Lower lobe of right lung (tissue), 2 donors: ENCODE measurements around the gene PDS5B. TPM values are rescaled to one million over a fixed set of nuclear protein-coding genes. Genes with fewer than 3 reads are reported as not detected.

Experiments
- ATAC-seq, 2 donors: fragments of 200-7000 bp; cut with Tn5 transposase; one replicate each; pipeline ENCODE4 v1.9.1; 2020 to 2022; ENCODE audit warnings: mild to moderate bottlenecking in 2 of 2, moderate library complexity in 2 of 2
- DNase-seq: peaks from one replicate; pipeline ENCODE4 v3.0.0-alpha.2; 2020
- H3K27ac ChIP-seq: fragments of 200-600 bp; one replicate; pipeline ENCODE4 v1.8.0; 2022
- H3K27me3 ChIP-seq: fragments of 200-600 bp; one replicate; pipeline ENCODE4 v1.8.0; 2022; ENCODE audit warnings: low read depth
- H3K36me3 ChIP-seq: fragments of 200-600 bp; one replicate; pipeline ENCODE4 v1.8.0; 2022; ENCODE audit warnings: mild to moderate bottlenecking
- H3K4me1 ChIP-seq: fragments of 200-600 bp; one replicate; pipeline ENCODE4 v1.8.0; 2022
- H3K4me3 ChIP-seq: fragments of 200-600 bp; one replicate; pipeline ENCODE4 v1.8.0; 2022; ENCODE audit warnings: mild to moderate bottlenecking
- H3K9me3 ChIP-seq: fragments of 200-600 bp; one replicate; pipeline ENCODE4 v1.8.0; 2022
- intact Hi-C: fragments of 100-400 bp; cut with DNase I; formaldehyde crosslinking; loops from one replicate; pipeline ENCODE4 v1.11.0; 2022
- total RNA-seq: library from RNA; stranded (reverse); fragmentation: NEBNext Ultra II Directional; extraction: Animal tissue kit (Norgen Biotek cat#: 25700); gene quantifications from one replicate; pipeline ENCODE4 v1.2.1, GENCODE V29; 2021
- TF ChIP-seq, protein P1 (sequence below): fragments of 200-600 bp; IDR thresholded peaks from one replicate; pipeline ENCODE4 v1.8.0; 2022; ENCODE audit warnings: antibody characterized with exemption, mild to moderate bottlenecking
- donor health status: DM: no; HTN: yes; CAD: no; lungs with severe emphysema.

The PDS5B gene
- total RNA-seq, 1 donor from 2014 or later: 46.3 TPM

DNA sequence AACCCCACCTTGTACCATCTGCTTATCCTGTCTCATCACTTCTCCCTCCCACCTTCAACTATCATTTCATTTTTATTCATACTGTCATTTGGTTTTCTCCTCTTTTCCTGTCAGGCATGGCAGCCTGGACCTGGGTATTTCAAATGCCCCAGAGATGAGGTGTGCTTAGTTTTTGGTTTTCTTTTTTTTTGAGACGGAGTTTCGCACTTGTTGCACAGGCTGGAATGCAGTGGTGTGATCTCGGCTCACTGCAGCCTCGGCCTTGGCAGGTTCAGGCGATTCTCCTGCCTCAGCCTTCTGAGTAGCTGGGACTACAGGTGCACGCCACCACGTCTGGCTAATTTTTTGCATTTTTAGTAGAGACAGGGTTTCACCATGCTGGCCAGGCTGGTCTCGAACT lies 5.8 kb downstream of the PDS5B start:
- no peak for DNase-seq
- intact Hi-C loops: loop anchor here (5.0 kb wide), 1 partner anchor 45 kb away; no protein-coding TSS in a partner anchor
- H3K27me3 ChIP-seq: no peaks in the 10 kb centered on the region
- no peak overlapping the region for H3K27ac ChIP-seq
- no peaks in the 10 kb centered on the region for H3K9me3 ChIP-seq
- ATAC-seq: no peak
- TF ChIP-seq, protein P1, sequence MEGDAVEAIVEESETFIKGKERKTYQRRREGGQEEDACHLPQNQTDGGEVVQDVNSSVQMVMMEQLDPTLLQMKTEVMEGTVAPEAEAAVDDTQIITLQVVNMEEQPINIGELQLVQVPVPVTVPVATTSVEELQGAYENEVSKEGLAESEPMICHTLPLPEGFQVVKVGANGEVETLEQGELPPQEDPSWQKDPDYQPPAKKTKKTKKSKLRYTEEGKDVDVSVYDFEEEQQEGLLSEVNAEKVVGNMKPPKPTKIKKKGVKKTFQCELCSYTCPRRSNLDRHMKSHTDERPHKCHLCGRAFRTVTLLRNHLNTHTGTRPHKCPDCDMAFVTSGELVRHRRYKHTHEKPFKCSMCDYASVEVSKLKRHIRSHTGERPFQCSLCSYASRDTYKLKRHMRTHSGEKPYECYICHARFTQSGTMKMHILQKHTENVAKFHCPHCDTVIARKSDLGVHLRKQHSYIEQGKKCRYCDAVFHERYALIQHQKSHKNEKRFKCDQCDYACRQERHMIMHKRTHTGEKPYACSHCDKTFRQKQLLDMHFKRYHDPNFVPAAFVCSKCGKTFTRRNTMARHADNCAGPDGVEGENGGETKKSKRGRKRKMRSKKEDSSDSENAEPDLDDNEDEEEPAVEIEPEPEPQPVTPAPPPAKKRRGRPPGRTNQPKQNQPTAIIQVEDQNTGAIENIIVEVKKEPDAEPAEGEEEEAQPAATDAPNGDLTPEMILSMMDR: no peak
- no peaks in the 10 kb centered on the region for H3K36me3 ChIP-seq
- H3K4me1 ChIP-seq: peaks cover 32% of the 10 kb centered on the region
- no peak overlapping the region for H3K4me3 ChIP-seq

DNA sequence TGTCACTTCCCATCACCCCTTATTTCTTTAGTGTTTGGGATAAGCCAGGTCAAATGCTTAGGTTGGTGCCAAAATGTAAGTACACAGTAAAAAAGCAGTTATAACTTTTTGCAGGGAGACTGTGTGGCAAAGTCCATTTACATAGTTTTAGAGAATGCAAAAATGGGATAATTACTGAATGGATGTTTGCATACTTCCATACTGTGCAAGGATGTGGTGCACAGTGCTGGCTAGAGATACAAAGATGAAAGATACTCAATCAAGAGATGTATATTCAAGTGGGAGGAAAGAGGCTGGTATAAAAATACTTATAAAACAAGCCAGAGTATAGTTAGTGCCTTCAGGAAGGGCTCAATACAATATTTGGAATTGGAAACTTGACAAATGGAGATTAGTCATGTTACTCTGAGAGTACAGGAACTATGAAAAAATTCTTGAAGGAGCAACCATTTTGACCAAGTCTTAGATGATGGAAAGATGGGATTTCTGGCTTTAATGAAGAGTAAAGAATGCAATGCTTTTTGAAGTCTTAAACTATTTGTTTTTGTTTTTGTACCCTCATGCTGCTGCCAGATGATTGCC lies 8.0 kb downstream of the PDS5B start:
- TF ChIP-seq, protein P1: no peak
- intact Hi-C loops: loop anchor here (5.0 kb wide), 1 partner anchor 43 kb away; no protein-coding TSS in a partner anchor

DNA sequence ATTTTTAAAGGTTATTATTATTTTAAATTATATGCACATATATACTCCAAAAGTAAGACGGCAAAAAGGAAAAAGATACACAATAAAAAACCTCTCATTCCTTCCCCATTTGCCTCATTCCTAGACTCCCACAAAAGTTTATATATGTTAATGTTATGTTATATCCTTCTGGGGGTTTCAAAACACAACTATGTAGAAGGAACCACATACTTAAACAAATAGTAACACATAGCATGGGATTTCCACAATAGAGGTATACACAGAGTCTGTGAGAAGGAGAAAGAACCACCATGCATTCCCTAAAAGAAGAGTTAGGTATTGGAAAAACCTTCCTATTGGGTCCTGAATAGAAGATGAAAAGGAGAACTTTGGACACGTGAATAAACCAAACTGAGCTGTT lies 9.1 kb downstream of the PDS5B start:
- H3K4me3 ChIP-seq: no peak overlapping the region
- no peaks in the 10 kb centered on the region for H3K27me3 ChIP-seq
- ATAC-seq (no peak), DNase-seq (no peak)
- no peaks in the 10 kb centered on the region for H3K36me3 ChIP-seq
- intact Hi-C loops: no loop called here
- TF ChIP-seq, protein P1: no peak
- peaks cover 10% of the 10 kb centered on the region for H3K4me1 ChIP-seq
- no peak overlapping the region for H3K27ac ChIP-seq
- H3K9me3 ChIP-seq: no peaks in the 10 kb centered on the region

More for the DNA sequence above, 8.0 kb downstream of the PDS5B start:
- Histone ChIP-seq H3K4me1 (peaks cover 21% of the 10 kb centered on the region), H3K4me3 (no peak overlapping the region), H3K27ac (no peak overlapping the region), H3K9me3 (no peaks in the 10 kb centered on the region), H3K36me3 (no peaks in the 10 kb centered on the region), H3K27me3 (no peaks in the 10 kb centered on the region)
- DNase-seq (no peak), ATAC-seq (no peak)

DNA sequence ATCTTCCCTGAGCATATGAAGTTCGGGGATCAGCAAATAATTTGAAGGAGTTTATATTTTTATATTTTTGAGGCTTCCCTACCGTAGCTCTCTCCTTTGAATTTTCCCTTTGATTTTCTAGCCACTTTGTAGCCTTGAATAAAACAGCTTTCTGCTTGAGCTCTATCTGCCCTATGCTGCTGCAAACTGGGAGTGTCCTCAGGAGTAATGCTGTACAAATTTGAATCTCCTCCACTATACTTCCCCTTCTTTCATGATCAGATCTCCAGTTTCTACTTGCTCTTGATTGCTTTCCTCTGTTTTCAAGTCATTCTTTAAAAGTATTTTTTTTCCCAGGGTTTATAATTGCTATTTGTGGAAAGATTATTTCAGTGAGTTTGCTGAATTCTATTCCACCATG lies 14.6 kb downstream of the PDS5B start:
- no peak for DNase-seq
- no peak for ATAC-seq
- intact Hi-C loops: no loop called here
- peaks cover 10% of the 10 kb centered on the region for H3K4me1 ChIP-seq
- no peaks in the 10 kb centered on the region for H3K9me3 ChIP-seq
- H3K27ac ChIP-seq: no peak overlapping the region
- H3K36me3 ChIP-seq: no peaks in the 10 kb centered on the region
- TF ChIP-seq, protein P1: no peak
- no peak overlapping the region for H3K4me3 ChIP-seq
- no peaks in the 10 kb centered on the region for H3K27me3 ChIP-seq

DNA sequence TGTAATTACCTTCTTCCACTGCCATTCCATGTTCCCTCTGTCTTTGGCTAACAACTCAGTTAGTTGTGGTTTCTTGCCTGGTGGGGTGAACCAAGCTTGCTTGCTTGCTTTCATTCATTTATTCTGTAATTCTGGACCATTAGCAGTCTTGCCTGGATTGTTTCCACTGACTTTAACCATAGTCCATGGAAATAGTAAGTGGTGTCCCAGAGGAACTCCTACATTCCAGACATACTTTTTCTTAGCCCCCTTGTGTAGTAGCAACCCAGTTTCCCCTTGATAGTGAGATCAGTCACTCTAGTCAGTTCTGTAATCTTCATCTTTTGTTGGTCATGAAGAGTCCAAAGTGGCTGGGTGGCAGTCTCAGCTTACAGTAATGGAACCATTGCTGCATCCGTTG lies 23.2 kb downstream of the PDS5B start:
- ATAC-seq (no peak), DNase-seq (no peak)
- TF ChIP-seq, protein P1: no peak
- H3K36me3 ChIP-seq: no peaks in the 10 kb centered on the region
- no peaks in the 10 kb centered on the region for H3K4me1 ChIP-seq
- H3K27me3 ChIP-seq: no peaks in the 10 kb centered on the region
- intact Hi-C loops: no loop called here
- H3K4me3 ChIP-seq: no peak overlapping the region
- no peak overlapping the region for H3K27ac ChIP-seq
- no peaks in the 10 kb centered on the region for H3K9me3 ChIP-seq
